GM21528 (cell line): Measurements from ENCODE around the gene HSPA14.
"Not testable (repeated sequence)": the region's sequence is repeated elsewhere in the genome, so short reads cannot be mapped to it uniquely, and the experiment has no call there.

ENCODE experiments used
- ATAC-seq: cut with Tn5 transposase; IDR thresholded peaks from one replicate; pipeline ENCODE4 v1.9.1; 2021; ENCODE audit warnings: mild to moderate bottlenecking, moderate library complexity; ENCODE audit not compliant: unreplicated experiment, low FRiP score

Gene HSPA14

DNA sequence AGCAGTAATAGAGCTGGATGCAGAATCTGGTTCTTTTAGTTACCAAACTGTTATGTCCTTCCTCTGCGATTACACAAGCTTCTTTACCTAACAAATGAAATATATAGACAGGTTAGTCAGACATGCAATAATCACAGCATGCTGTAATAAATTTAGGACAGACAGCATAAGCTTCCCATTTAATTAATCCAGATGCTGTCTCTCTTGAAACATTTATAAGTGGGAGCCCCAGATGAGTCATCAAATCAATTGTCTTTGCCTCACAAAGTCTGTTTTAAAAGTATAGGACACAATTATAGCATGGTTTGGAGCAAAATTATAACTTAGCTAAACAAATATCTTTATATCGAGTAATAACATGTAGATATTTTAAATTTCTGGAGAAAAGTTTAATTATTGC, 1.9 kb upstream of the HSPA14 start:
- no peak for ATAC-seq

GRCh38 chr10:14837003-14837756, 926 bp upstream of the HSPA14 start:
- ATAC-seq = no peak

GRCh38 chr10:14838582-14839304, 637 bp downstream of the HSPA14 start:
- peak; percentile 10 for ATAC-seq

- ATAC-seq = no peak
Observed at GRCh38 chr10:14839305-14839695, 1.2 kb downstream of the HSPA14 start.

DNA sequence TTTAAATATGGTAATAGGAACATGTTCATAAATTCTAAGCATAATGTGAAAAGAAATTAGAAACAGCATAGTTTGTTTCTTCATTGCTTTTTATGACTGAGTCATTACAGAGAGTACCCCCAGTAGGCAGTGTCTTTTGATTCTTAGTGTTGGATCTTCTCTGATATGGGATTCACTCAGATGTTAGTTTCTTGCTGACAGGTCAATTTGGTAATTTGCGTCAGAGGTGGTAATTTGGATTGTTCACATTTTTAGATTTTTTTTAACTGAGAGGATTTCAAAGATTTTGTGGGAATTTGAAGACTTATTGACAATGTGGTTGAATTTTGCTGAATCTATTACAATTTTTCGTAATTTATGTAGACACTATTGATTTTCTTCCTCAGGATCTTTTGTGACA, 2.1 kb downstream of the HSPA14 start:
- ATAC-seq = no peak

DNA sequence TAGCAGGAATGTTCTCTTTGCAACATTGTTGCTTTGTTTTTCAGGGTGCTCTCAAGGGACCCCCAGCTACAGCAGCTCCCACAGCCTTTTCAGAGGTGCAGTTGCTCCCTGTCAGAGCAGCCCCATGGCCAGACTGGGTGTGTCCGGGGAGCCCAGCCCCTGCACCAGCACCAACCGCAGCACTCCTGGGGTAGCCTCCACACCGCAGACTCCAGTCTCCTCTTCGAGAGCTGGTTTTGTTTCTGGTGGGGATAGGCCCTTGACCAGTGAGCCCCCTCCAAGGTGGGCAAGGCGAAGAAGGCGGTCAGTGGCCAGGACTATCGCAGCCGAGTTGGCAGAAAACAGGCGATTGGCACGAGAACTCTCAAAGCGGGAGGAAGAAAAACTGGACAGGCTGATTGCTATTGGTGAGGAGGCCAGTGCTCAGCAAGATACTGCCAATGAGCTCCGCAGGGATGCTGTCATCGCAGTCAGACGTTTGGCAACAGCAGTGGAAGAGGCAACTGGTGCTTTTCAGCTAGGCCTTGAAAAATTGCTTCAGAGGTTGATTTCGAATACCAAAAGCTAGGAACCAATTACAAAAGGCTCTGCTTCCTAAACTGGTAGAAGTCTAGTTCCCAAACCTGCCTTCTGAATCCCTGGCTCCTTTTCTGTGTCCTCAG, 5.4 kb downstream of the HSPA14 start:
- no peak for ATAC-seq

DNA sequence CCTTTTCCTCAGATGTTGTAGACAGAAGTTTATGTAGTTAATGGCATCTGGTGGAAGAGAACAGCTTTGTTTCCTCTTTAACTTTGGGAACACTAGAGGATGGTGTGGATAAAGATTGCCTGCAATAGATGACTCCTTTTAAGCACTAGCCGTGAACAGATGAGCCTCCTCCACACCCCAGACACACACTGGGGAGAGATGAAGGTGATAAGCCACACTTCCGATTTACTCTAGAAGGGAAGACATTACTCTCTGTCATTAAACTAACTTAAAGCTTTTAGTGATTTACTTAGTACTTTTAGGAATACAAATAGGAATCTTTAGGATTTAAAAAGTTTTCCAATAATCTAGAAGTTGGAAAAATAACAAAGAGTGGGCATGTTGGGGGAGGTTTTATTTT, 6.8 kb downstream of the HSPA14 start:
- ATAC-seq = no peak

DNA sequence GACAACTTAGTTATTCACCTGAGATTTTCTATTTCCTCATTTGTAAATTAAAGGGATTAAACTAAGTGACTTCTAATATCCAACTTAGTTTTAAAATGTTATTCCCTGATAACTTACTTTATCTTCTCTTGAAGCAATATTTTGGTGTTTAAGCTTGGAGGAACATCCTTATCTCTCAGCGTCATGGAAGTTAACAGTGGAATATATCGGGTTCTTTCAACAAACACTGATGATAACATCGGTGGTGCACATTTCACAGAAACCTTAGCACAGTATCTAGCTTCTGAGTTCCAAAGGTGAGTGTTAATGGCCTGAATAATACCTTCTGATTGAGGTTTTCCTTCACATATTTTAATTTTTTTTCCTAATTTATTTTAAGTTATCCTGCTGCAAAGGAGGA, 14.1 kb downstream of the HSPA14 start:
- no peak for ATAC-seq

GRCh38 chr10:14855453-14855852, 17.3 kb downstream of the HSPA14 start:
- no peak for ATAC-seq

GRCh38 chr10:14858338-14858960, 20.3 kb downstream of the HSPA14 start:
- ATAC-seq = no peak

DNA sequence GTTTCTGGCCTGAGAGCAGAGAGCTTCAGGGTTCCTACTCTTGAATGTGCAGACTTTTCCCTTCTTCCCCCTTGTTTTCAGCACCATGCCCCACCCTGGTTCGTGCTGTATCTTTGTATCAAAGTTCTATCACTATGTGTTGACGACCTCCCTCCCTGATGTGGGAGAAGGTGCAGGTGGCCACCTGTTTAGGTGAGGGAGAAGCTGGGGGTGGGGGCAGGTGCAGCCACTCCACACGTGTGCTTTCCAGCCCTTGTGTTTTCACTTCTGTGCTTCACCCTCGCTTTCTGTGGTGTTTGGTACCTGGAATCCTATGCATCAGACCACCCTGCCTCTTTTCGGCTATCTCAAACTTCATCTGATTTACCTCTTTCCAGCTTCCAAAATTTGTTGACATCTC, 20.9 kb downstream of the HSPA14 start:
- ATAC-seq = no peak

DNA sequence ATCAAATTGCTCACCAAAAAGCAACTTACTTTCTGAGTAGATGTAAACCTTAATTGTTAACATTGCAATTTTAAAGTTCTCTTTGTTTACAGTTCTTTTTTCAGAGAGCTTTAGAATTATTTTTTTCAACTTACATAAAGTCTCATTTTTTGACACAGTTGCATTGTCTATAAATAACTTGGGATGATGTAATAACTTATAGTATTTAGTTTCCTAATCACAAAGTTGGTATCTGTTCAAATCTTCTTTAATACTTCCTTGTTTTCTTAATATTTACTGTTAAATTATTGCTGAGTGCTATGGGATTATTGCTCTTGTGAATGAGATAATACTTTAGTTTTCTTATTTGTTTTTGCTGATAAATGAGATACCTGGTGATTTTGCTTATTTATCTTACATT, 21.7 kb downstream of the HSPA14 start:
- no peak for ATAC-seq

- no peak for ATAC-seq
Observed at GRCh38 chr10:14860791-14861190, 22.7 kb downstream of the HSPA14 start.

- not testable (repeated sequence) for ATAC-seq
Observed at GRCh38 chr10:14864466-14864865, 26.4 kb downstream of the HSPA14 start.

- not testable (repeated sequence) for ATAC-seq
Observed at GRCh38 chr10:14864871-14865270, 26.8 kb downstream of the HSPA14 start.

DNA sequence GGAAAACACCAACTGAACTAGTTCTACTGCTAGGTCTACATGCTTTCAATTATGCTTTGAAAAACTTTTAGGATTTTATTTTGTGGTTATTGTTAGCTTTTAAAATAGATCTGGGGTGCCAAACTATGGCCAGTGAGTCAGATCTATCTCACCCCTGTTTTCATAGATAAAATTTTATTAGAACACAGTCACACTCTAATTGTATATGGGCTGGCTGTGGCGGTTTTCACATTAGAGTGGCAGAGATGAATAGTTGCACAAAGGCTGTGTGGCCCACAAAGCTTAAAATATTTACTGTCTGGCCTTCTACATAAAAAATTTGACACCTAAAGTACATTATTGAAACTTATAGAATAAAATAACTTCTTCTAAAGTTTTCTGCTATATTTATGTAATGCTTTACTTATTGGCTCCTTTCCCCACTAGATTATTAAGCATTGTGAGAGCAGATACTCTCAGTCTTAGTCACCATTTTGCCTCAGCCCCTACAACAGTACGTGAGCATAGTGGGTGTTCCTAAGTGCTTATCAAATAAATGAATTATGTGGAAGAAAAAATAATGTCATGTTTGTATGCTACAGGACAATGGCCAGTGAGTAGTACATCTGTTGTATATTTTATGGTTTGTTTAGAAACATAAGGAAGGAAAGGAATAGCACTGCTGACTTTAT, 35.1 kb downstream of the HSPA14 start:
- ATAC-seq = no peak

DNA sequence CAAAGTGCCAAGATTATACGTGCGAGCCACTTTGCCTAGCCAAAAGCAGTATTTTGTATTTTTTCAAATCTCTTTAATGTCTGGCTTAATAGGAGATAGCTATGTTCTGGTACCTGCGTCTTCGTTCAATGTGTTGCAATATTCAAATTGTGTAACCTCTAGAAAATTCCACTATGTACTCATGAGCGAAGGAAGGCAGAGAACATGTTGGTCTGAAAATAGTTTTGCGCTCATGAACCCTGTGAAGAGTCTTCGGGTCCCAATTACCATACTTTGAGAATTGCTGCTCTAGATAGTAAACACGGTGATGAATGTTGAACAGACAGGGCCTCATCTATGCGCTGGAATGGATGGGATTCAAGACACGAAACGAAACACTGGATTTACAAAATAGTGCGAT, 37.8 kb downstream of the HSPA14 start:
- no peak for ATAC-seq

DNA sequence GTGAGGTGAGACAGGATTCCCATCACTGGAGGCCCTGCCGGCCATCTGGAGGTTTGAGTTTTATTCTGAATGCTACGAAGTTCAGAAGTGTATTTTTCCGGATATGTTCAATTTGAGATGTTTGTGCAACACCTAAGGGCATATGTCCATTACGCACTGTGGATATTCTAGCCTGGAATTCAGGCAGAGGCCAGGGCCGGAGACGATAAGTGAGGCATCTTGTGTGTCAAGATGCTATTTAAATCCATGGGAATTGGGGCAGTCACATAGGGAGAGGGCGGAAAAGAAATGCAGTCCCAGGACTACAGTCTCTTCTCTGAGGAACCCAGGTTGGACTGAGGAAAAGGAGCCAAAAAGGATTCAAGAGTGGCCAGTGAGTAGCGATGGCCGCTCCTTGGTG, 38.7 kb downstream of the HSPA14 start:
- ATAC-seq = no peak

- peak; percentile 94 for ATAC-seq
Observed at GRCh38 chr10:14878266-14879123, 40.4 kb downstream of the HSPA14 start, which contains the start of gene SUV39H2. Gene SUV39H2 (plus strand): TSS chr10:14878866. CDS start chr10:14878889, 23 bp downstream.
